IPS DF 4.7 (cell line): ENCODE data around the gene APMAP.
"Not testable (repeated sequence)": the region's sequence is repeated elsewhere in the genome, so short reads cannot be mapped to it uniquely, and the experiment has no call there.

ENCODE experiments used
- DNase-seq: peaks from one replicate; pipeline ENCODE4 v3.0.0-alpha.2; 2013; ENCODE audit warnings: low spot score; ENCODE audit errors: extremely low read depth

APMAP gene

GRCh38 chr20:25007491-25008305 is 15.1 kb upstream of the APMAP start:
- no peak for DNase-seq

- DNase-seq, result no peak
Measured at GRCh38 chr20:25006431-25007167, 14.0 kb upstream of the APMAP start.

GRCh38 chr20:25005661-25006060 is 13.1 kb upstream of the APMAP start:
- DNase-seq, result no peak

- no peak for DNase-seq
Measured at GRCh38 chr20:25005220-25005619, 12.7 kb upstream of the APMAP start.

- DNase-seq, result no peak
Measured at GRCh38 chr20:25003002-25003401, 10.5 kb upstream of the APMAP start.

GRCh38 chr20:25001323-25001722 is 8.8 kb upstream of the APMAP start:
- not testable (repeated sequence) for DNase-seq

GRCh38 chr20:25000268-25000801 is 7.8 kb upstream of the APMAP start:
- DNase-seq, result no peak

GRCh38 chr20:24999568-24999967 is 7.0 kb upstream of the APMAP start:
- DNase-seq, result no peak

- DNase-seq, result no peak
Measured at GRCh38 chr20:24998631-24999445, 6.3 kb upstream of the APMAP start.

- no peak for DNase-seq
Measured at GRCh38 chr20:24998121-24998520, 5.6 kb upstream of the APMAP start.

- no peak for DNase-seq
Measured at GRCh38 chr20:24996449-24997377, 4.2 kb upstream of the APMAP start.

- DNase-seq, result no peak
Measured at GRCh38 chr20:24995741-24996448, 3.3 kb upstream of the APMAP start.

GRCh38 chr20:24994470-24995368 is 2.2 kb upstream of the APMAP start:
- DNase-seq, result peak; percentile 66

GRCh38 chr20:24994186-24994465 is 1.6 kb upstream of the APMAP start:
- DNase-seq, result no peak

- DNase-seq, result no peak
Measured at GRCh38 chr20:24993337-24994185, 1.0 kb upstream of the APMAP start.

GRCh38 chr20:24991897-24992486 is 559 bp downstream of the APMAP start:
- DNase-seq, result no peak

- no peak for DNase-seq
Measured at GRCh38 chr20:24990810-24991252, 1.7 kb downstream of the APMAP start.

GRCh38 chr20:24989162-24989561 is 3.4 kb downstream of the APMAP start:
- no peak for DNase-seq
